LNCaP clone FGC (cell line): ENCODE results near the gene MDH2.

Experiments used
- DNase-seq: peaks from one replicate; pipeline ENCODE4 v3.0.0-alpha.2; 2011; ENCODE audit warnings: low read depth
- H3K4me3 ChIP-seq: 2 replicates; pipeline ENCODE4 v1.5.1; 2011; ENCODE audit warnings: mild to moderate bottlenecking, low read depth, low read length, control low read depth
- TF ChIP-seq, protein P1 (sequence below): IDR thresholded peaks from 2 replicates; pipeline ENCODE4 v1.5.1; 2012; ENCODE audit warnings: mild to moderate bottlenecking; ENCODE audit not compliant: control insufficient read depth, insufficient read depth; ENCODE audit errors: extremely low read depth

MDH2 gene

DNA sequence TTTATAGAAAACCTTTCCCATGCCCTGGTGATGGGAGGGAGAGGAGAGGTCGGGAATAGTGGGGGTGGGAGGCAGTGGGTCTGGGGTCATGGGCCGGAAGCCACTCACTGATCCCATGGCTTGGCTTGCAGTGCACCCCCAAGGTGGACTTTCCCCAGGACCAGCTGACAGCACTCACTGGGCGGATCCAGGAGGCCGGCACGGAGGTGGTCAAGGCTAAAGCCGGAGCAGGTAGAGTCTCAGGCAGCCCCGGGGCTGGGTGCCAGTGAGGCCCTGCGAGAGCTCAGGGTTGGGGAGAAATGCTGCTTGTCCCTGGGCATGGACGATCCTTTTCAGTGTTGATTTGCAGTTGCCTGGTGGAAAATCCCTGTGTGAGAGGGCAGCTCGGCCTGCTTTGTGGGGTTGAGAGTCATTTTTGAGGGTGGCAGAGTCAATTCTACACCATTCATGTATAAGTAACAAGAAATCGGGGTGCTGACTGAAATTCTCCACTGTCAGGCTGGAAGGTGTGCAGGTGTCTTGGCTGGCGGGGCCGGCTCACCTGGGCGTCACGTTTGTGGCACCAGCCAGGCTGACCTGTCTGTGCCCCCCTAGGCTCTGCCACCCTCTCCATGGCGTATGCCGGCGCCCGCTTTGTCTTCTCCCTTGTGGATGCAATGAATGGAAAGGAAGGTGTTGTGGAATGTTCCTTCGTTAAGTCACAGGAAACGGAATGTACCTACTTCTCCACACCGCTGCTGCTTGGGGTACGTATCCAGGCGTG lies 16.5 kb downstream of the MDH2 start:
- no peak overlapping the region for H3K4me3 ChIP-seq
- no peak for DNase-seq
- TF ChIP-seq, protein P1, sequence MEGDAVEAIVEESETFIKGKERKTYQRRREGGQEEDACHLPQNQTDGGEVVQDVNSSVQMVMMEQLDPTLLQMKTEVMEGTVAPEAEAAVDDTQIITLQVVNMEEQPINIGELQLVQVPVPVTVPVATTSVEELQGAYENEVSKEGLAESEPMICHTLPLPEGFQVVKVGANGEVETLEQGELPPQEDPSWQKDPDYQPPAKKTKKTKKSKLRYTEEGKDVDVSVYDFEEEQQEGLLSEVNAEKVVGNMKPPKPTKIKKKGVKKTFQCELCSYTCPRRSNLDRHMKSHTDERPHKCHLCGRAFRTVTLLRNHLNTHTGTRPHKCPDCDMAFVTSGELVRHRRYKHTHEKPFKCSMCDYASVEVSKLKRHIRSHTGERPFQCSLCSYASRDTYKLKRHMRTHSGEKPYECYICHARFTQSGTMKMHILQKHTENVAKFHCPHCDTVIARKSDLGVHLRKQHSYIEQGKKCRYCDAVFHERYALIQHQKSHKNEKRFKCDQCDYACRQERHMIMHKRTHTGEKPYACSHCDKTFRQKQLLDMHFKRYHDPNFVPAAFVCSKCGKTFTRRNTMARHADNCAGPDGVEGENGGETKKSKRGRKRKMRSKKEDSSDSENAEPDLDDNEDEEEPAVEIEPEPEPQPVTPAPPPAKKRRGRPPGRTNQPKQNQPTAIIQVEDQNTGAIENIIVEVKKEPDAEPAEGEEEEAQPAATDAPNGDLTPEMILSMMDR = no peak

DNA sequence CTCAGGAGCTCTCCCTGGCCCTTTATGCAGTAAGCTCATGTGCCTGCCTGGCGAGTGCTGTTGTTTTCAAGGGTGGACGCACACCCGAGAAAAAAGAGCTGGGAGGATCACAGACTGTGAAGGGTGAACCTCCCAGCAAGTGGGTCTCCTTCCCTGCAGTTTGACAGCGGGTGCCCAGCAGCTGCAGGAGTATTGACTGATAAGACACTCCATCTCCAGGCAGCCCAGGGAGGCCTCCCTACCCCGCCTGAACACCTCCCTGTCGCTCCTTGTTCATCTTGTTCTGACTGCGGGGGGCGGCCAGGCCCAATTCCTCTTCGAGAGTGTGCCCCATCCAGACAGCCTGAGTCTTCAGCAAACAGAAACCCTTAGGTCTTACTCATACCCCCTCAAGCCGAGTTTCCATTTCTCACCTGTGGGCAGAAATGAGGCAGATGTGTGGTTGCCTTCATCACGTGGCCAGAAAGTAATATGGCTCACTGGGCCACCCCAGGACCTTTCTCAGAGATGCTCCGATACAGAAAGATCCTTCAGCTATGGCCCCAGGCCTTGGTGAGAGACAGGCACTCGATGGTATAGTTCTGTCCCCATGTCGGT lies 17.2 kb downstream of the MDH2 start:
- H3K4me3 ChIP-seq = no peak overlapping the region
- TF ChIP-seq, protein P1 = no peak
- DNase-seq = no peak

DNA sequence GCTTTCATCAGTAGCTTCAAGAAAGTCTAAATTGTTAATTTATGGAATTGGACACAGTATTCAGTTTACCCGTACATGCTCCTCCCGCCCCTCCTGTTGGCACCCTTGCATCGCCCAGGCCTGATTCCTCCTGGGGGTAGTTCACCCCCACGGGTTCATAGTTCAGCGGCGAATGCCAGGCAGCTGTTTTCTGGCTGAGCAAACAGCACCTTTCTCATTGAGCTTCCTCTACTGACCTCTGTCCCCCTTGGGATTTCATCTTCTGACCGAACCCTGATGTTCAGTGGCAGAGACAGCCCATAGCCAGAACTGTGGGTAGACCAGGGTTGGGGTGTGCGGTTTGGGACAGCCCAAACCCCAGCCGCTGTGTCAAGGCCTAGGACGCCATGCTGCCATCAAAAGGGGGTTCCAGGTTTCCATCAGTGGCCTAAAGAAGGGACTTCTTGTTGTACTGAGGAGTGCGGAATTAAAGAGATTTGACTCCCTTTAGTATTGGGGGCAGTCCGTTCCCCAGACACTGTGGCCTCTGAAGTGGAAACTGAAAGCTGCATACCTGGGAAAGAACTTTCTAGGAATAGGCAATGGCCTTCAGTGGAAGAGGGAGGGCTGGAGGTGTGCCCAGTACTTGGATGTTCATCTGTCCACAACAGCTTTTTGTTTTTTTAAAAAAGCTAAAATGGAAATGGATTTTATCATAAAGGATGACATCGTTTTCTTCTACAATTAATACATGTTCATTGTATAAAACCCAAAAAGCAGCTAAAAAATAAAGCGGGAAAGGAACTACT lies 19.0 kb downstream of the MDH2 start:
- TF ChIP-seq, protein P1 = no peak
- no peak for DNase-seq
- no peak overlapping the region for H3K4me3 ChIP-seq

DNA sequence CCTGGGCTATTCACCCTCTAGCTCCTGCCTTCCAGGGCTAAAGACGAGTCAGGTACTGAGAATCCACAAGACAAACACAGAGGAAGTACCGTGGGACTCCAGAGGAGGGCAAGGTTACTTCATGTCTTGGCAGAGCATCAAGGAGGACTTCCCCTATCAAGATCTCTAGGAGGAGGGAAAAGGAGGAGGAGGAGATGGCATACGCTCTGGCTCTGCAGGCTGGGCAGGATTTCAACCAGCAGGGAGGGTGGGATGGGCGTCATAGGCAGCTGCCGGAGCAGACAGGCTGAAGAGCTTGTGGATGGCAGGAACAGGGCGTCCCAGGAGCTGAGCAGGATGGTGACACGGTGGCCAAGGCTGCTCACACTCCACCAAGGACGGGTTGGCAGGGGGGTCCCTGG lies 21.3 kb downstream of the MDH2 start:
- TF ChIP-seq, protein P1 = peak; percentile 59

DNA sequence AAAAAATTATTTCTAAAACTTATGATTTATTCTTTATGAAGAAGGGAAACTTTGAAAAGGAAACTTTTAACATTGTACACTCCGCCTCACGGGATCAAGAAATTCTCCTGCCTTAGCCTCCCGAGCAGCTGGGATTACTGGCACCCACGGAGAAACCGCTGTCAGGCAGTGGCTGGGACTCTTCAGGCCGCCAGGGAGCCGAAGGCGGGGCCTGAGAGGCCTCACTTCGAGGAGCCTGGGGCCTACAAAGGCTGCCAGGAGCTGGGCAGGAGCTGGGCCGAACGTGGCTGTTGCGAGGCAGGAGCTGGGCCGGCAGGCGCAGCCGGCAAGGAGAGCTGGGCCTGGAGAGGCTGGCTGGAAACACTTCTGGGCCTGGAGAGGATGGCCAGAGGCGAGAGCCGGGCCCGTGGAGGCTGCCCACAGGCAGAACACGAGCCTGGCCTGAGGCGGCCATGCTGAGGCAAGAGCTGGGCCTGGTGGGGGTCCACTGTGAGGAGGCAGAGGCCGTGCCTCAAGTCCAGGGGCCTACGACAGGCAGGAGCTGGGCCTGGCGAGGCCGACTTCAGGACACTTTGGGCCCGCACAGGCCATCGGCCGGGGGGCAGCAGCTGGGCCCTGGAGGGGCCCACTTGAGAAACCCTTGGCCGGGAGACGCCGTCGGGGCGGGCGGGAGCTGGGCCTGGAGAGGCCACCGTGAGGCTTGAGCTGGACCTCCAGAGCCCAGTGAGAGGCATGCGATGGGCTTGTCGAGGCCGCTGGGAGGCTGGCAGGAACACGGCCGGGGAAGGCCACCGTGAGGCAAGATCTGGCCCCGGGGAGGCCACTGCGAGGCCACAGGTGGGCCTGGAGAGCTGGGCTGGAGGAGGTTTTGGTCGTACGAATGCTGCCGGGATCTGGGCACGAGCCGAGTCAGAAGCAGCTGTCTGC lies 23.7 kb downstream of the MDH2 start:
- TF ChIP-seq, protein P1 = no peak
- H3K4me3 ChIP-seq = no peak overlapping the region

More for the DNA sequence above, 21.3 kb downstream of the MDH2 start:
- peak; percentile 99 for DNase-seq
- H3K4me3 ChIP-seq = no peak overlapping the region

More for the DNA sequence above, 23.7 kb downstream of the MDH2 start:
- no peak for DNase-seq
